ENCODE results near the gene THAP11.
"Not testable (repeated sequence)": the region's sequence is repeated elsewhere in the genome, so short reads cannot be mapped to it uniquely, and the experiment has no call there.

Gene THAP11

DNA sequence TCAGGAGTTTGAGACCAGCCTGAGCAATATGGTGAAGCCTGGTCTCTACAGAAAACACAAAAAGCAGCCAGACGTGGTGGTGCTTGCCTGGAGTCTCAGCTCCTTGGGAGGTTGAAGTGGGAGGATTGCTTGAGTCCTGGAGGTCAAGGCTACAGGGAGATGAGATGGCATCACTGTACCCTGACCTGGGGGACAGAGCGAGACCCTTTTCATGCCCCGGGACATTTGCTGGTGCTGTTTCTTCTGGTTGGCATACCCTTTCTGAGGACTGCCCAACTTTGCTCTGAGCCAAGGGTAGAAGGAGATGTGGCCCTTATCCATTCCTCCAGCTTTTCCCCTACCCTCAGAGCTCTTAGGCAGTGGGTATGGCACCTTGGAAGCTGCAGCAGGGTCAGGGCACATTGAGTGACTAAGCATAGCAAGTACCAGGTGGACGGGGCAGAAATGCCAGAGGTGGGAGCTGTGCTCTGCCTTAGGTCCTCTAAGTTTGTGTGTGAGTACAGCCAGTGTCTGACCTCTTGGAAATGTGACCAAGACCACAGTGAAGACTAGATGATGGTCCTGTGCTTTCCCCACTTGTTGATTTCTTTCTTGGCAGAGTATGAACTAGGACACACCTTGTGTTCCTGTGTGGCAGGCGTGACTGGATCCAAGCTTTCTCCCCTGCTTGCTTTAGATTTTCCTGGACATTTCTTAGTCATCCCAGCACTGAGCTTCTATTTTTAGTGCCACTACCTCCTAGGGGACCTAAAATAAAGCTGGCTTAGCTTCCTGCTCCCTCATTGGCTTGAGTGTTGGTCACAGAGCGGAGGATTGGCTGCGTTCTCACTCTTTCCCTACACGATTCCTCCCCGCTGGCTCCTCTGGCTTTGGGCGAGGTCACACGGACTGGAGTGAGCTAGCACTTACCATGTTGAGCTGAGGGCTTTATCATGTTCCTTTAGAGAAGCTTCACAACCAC is 20.8 kb downstream of the THAP11 start:
- no peak for DNase-seq (ENCODE audit: low read depth)

DNA sequence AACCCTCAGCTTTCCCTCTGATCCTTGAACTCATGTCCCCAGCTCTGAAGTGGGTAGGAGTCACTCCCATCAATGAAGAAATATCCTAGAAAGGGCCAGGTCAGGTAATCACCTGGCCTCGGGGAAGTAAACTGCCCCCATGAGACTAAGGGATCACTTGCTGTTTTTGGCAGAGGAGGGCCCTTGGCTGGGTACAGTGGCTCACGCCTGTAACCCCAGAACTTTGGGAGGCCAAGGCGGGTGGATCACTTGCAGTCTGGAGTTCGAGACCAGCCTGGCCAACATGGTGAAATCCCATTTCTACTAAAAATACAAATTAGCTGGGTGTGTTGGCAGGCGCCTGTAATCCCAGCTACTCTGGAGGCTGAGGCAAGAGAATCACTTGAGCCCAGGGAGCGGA is 21.9 kb downstream of the THAP11 start:
- DNase-seq (ENCODE audit: low read depth), result not testable (repeated sequence)

DNA sequence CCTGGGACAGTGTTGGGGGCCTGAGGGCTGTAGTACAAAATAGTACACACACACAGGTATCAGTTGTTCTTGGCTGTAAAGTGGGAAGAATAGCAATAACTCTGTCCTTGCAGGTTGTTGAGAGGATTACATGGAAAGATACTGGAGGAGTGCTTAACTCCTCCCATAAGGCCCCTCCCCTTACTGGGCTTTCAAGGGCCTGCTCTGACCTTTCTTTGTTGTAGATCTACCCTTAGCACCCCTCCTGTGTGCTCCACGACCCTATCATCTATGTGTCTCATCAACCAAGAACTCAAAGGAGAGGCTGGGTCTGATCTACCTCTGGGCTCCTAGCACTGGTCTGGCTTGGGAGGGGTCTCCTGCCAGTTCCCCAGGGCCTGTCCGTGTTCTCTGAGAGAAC is 22.5 kb downstream of the THAP11 start:
- DNase-seq (ENCODE audit: low read depth), result no peak

DNA sequence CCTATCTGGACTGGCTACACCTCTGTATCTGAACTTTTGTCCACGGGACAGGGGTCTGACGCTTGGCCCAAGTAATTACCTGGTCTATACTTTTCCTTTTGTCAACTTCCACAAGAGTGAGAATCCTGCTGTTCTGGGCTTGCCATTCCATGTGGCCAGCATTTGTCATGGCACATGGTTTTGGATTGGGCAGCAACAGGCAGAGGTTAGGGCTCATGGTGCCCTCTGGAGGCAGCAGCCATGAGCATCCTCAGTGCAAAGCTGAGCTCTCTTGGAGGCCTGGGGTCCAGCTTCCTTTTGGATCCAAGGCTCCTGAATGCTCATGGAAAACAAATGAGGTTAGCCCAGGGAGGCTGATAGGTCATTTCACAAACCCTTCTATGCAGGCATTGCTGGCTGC is 23.2 kb downstream of the THAP11 start:
- no peak for DNase-seq (ENCODE audit: low read depth)

- DNase-seq (ENCODE audit: low read depth), result no peak
Measured at GRCh38 chr16:67868290-67868689, 26.2 kb downstream of the THAP11 start.

DNA sequence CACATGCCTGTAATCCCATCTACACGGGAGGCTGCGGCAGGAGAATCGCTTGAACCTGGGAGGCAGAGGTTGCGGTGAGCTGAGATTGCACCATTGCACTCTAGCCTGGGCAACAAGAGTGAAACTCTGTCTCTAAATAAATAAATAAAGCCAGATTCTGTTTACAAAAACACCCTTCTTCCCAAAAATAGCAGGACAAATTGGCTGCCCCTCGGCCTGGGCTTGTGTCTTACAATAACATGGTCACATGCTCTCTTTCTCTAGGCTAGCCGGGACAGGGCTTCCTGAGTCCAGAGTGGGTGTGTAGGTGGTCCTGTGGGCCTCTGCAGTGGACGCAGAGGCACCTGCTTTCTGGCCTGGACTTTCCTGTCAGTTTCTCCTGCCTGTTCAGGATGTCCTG is 27.5 kb downstream of the THAP11 start:
- DNase-seq (ENCODE audit: low read depth), result no peak

DNA sequence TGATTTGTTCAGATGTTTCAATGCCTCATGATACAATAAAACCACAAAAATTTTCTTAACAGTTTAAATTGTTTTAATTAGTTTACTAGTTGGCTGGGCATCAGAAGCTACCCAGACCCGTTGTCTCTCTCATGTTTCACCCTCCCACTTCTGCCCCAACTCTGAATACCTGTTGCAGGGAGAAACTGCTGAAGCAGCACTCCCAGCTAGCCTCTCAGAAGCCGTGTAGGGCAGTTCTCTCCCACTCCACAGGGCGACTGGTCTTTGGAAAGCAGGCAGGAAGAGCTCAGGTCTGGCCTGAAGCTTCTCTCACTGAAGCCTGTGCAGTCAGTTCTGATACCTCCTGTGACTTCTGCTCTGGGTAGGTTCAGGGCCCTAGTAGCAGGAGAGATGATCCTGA is 29.1 kb downstream of the THAP11 start:
- no peak for DNase-seq (ENCODE audit: low read depth)

DNA sequence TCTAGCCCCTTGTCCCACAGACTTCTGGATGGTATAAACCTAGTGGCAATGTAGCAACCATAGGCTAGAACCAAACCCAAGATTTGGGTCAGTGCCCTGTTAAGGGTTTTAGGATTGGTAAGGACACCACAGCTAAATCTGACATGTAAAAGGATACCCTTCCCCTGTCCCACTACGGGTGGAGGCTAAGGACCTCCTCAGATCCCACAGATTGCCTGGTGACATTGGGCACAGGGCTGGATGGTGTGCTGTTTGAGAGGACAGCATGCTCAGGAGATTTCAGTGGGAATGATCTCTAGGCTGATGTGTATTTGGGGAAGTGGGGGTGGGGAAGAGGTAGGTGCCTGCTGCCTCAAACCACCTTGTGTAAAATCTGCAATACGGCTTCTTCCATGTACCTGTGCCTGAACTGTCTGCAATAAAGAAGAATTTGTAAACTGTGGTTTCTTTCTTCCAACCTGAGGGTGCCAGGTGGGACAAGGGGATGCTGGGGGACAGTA is 30.1 kb downstream of the THAP11 start:
- no peak for DNase-seq (ENCODE audit: low read depth)

- DNase-seq (ENCODE audit: low read depth), result peak; percentile 79
Measured at GRCh38 chr16:67872631-67873434, 30.7 kb downstream of the THAP11 start, which contains the start of gene EDC4. Gene EDC4, plus strand, starts transcription at chr16:67873052. Its CDS starts 210 bp downstream, at chr16:67873262.

DNA sequence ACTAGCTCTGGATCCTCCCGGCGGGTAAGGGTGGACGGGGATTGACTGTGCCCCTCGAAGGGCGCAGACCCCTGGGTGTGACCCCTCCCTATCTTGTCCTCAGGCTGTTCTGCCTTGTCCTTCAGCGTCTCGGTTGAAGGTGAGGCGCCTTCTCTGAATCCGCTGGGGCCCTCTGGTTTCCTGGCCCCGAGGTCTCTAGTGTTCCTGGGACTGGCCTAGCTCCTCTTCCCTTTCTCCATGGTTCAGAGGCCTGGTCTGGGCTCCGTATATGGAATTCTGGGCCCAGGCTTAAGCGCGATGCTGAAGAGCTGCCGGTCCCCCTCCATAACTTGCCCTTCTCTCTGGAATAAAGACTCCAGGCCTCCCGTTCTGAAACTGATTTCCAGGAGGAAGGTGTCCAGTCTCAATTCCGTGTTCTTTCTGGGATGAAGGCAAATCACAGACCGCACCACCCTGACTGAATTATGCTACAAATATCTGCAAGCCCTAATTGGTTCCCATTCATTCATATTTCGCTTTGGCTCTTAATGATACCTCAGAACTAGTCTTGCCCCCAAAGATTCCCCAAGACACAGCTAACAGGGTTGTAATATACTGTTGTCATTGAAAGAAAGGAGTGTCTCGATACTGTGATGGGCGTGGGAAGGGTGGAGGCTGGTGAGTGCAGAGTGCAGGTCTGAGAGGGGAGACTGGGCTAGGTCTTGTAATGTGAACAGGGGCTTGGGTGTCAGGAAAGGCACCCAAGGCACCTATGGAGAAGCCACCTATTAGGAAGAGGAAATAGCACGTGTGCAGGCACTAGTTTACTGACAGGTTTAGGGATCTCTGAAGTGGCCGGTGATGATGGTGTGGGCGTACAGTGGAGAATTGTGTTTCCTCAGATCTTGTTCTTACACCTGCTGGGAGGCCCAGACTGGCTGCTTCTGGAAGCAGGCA is 31.6 kb downstream of the THAP11 start:
- no peak for DNase-seq (ENCODE audit: low read depth)

DNA sequence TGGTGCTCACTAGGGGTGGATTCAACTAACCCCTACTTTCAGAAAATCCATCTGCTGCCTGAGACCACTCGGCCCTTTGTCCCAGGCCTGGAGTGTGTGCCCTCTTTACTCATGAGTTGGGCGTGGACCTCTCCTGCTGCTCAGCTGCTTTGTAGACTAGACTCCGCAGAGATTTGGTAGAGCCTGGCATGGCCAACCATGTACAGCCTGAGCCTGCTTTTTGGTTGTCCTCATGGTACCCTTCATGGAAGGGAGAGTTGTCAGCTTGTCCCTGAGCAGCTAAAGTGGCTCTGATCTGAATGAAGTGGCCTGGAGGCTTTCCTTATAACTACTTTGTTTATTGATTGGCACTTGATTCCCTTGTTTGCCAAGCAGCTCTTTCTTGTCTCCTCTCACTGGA is 32.3 kb downstream of the THAP11 start:
- no peak for DNase-seq (ENCODE audit: low read depth)

- no peak for DNase-seq (ENCODE audit: low read depth)
Measured at GRCh38 chr16:67877064-67877463, 34.9 kb downstream of the THAP11 start.

DNA sequence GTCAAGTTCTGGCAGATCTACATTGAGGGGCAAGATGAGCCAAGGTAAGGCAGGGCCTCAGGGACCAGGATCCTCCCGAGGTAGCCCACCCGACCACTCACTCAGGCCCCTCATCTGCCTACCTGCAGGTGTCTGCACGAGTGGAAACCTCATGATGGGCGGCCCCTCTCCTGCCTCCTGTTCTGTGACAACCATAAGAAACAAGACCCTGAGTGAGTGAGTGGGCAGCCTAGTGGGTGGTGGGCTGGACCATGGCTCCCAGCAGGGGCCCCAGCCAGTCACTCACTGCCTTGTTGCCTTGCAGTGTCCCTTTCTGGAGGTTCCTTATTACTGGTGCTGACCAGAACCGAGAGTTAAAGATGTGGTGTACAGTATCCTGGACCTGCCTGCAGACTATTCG is 36.1 kb downstream of the THAP11 start:
- no peak for DNase-seq (ENCODE audit: low read depth)

DNA sequence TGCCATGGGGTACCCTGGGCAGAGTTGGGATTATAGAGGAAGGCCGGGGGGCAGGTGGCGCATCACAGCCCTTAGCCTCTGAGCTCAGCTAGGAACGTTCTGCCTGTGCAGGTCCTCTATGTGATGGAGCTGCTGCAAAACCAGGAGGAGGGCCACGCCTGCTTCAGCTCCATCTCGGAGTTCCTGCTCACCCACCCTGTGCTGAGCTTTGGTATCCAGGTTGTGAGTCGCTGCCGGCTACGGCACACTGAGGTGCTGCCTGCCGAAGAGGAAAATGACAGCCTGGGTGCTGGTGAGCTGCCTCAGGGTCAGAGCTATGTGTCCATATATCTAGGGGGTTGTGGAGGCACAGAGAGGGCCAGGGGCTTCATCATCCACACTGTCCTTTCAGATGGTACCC is 36.7 kb downstream of the THAP11 start:
- DNase-seq (ENCODE audit: low read depth), result no peak

DNA sequence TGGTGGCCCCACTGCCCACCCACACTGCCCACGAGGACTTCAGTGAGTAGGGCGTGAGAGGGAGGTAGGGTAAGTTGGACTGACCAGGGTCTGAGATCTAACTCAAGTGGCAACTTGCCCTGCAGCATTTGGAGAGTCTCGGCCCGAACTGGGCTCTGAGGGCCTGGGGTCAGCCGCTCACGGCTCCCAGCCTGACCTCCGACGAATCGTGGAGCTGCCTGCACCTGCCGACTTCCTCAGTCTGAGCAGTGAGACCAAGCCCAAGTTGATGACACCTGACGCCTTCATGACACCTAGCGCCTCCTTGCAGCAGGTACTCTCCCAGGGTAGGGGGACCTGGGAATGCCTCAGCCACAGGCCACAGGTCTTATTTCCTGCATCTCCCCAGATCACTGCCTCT is 37.3 kb downstream of the THAP11 start:
- no peak for DNase-seq (ENCODE audit: low read depth)

DNA sequence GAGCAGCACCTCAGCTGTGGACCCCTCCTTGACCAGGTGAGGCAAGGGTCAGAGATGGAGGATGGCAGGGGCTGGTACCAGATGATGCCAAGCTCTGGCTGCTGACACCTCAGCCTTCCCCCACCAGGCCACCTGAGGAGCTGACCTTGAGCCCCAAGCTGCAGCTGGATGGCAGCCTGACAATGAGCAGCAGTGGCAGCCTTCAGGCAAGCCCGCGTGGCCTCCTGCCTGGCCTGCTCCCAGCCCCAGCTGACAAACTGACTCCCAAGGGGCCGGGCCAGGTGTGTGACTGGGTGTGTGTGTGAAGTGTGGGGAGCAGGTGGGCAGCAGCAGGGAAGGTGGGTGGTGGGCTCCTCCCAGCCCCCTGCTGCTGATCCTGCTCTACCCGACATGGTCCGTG is 37.8 kb downstream of the THAP11 start:
- no peak for DNase-seq (ENCODE audit: low read depth)

GRCh38 chr16:67880584-67880983 is 38.5 kb downstream of the THAP11 start:
- no peak for DNase-seq (ENCODE audit: low read depth)

DNA sequence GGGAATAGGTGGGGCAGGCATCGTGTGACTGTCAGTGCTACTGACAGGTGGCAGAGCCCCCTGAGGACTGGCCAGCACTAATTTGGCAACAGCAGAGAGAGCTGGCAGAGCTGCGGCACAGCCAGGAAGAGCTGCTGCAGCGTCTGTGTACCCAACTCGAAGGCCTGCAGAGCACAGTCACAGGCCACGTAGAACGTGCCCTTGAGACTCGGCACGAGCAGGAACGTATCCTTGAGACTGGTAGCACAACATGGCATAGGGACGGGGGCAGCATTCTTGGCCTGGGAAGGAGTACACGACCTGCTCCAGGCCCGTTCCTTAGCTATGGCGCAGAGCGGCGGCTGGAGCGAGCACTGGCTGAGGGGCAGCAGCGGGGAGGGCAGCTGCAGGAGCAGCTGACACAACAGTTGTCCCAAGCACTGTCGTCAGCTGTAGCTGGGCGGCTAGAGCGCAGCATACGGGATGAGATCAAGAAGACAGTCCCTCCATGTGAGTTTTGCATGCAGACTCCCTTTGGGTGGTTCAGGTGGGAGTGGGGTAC is 39.6 kb downstream of the THAP11 start:
- no peak for DNase-seq (ENCODE audit: low read depth)

GRCh38 chr16:67882374-67883145 is 40.4 kb downstream of the THAP11 start:
- DNase-seq (ENCODE audit: low read depth), result no peak

DNA sequence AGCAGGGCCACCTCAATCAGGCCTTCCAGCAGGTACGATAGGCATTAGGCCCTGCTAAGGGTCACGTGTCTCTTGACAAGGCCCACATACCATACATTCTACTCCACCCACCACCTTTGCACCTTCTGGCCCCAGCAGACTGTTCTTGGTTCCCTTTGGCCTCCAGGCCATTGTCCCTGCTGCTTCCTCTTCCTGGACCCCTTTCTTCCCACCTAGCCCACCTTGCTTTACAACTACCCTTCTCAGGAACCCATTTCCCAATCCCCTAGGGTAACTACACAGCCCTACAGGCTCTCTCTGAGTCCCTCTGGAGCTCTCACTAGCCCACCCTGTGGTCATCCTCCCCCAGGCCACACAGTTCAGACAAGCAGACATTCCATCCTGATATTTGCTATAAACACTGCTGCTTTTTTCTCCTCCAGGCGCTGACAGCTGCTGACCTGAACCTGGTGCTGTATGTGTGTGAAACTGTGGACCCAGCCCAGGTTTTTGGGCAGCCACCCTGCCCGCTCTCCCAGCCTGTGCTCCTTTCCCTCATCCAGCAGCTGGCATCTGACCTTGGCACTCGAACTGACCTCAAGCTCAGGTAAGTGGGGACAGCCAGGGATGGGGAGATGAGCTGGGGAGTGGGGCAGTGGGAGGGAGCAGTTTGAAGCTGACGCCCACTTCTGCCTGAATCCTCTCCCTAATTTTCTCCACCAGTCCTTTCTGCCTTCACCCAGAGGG is 41.2 kb downstream of the THAP11 start:
- no peak for DNase-seq (ENCODE audit: low read depth)

Measured in stimulated activated CD8-positive, alpha-beta memory T cell treated with anti-CD3 and anti-CD28 coated beads, Interleukin-12 subunit alpha, Interleukin-12 subunit beta, amount 100 ng/mL, for 1 hour (primary cell).